ENCODE measurements around the gene GPRIN2. TPM values are rescaled to one million over a fixed set of nuclear protein-coding genes. Genes with fewer than 3 reads are reported as not detected.
"Not testable (repeated sequence)": the region's sequence is repeated elsewhere in the genome, so short reads cannot be mapped to it uniquely, and the experiment has no call there.

The GPRIN2 gene
- total RNA-seq, 4 donors from 2014 or later: 32.8 to 61.2 (median 40.4) TPM

GRCh38 chr10:46516660-46517416, 39.6 kb downstream of the GPRIN2 start:
- Histone ChIP-seq H3K27ac (no peak overlapping the region), H3K4me1 (no peaks in the 10 kb centered on the region), H3K4me3 (no peak overlapping the region), H3K36me3 (no peaks in the 10 kb centered on the region), H3K9me3 (no peaks in the 10 kb centered on the region), H3K27me3 (peaks cover 3% of the 10 kb centered on the region)
- WGBS: 53% methylated on average over 11 of the region's 11 CpGs
- peak; percentile 50 to 78 for DNase-seq (ENCODE audit: low spot score in 2 of 2)
- TF ChIP-seq EP300 (IDR thresholded peaks at IDR 0.05) (no peak), POLR2A (IDR thresholded peaks at IDR 0.05) (no peak), CTCF (IDR thresholded peaks at IDR 0.05) (no peak), POLR2AphosphoS5 (IDR thresholded peaks at IDR 0.05) (no peak)

- Histone ChIP-seq H3K27ac (no peak overlapping the region), H3K4me3 (no peak overlapping the region), H3K36me3 (no peaks in the 10 kb centered on the region), H3K9me3 (no peaks in the 10 kb centered on the region), H3K27me3 (peaks cover 3% of the 10 kb centered on the region), H3K4me1 (no peaks in the 10 kb centered on the region)
- DNase-seq (ENCODE audit: low spot score in 2 of 2): peak in 1 of 2 donors; percentile 48
- TF ChIP-seq EP300 (IDR thresholded peaks at IDR 0.05) (no peak), POLR2A (IDR thresholded peaks at IDR 0.05) (no peak), CTCF (IDR thresholded peaks at IDR 0.05) (no peak), POLR2AphosphoS5 (IDR thresholded peaks at IDR 0.05) (no peak)
- 86% methylated on average over 3 of the region's 3 CpGs for WGBS
Measured at GRCh38 chr10:46515793-46516192, 40.7 kb downstream of the GPRIN2 start.

GRCh38 chr10:46515366-46515765, 41.1 kb downstream of the GPRIN2 start:
- H3K9me3 ChIP-seq: no peaks in the 10 kb centered on the region
- no peak overlapping the region for H3K4me3 ChIP-seq
- no peaks in the 10 kb centered on the region for H3K36me3 ChIP-seq
- no peak overlapping the region for H3K27ac ChIP-seq
- no peak for DNase-seq (ENCODE audit: low spot score in 2 of 2)
- H3K27me3 ChIP-seq: peaks cover under 1% of the 10 kb centered on the region
- no peaks in the 10 kb centered on the region for H3K4me1 ChIP-seq
- no peak for TF ChIP-seq POLR2A (IDR thresholded peaks at IDR 0.05)

GRCh38 chr10:46514899-46515298, 41.6 kb downstream of the GPRIN2 start:
- H3K36me3 ChIP-seq: no peaks in the 10 kb centered on the region
- no peaks in the 10 kb centered on the region for H3K9me3 ChIP-seq
- DNase-seq (ENCODE audit: low spot score in 2 of 2): no peak
- TF ChIP-seq POLR2A (IDR thresholded peaks at IDR 0.05) (no peak), POLR2AphosphoS5 (IDR thresholded peaks at IDR 0.05) (no peak), EP300 (IDR thresholded peaks at IDR 0.05) (no peak), CTCF (IDR thresholded peaks at IDR 0.05) (no peak)
- WGBS: 90% methylated on average over 3 of the region's 3 CpGs
- no peaks in the 10 kb centered on the region for H3K27me3 ChIP-seq
- no peak overlapping the region for H3K27ac ChIP-seq
- H3K4me1 ChIP-seq: no peaks in the 10 kb centered on the region
- H3K4me3 ChIP-seq: no peak overlapping the region

GRCh38 chr10:46514431-46514861, 42.0 kb downstream of the GPRIN2 start:
- no peaks in the 10 kb centered on the region for H3K9me3 ChIP-seq
- 81% methylated on average over 6 of the region's 6 CpGs for WGBS
- no peak overlapping the region for H3K27ac ChIP-seq
- H3K27me3 ChIP-seq: no peaks in the 10 kb centered on the region
- TF ChIP-seq EP300 (IDR thresholded peaks at IDR 0.05) (no peak), POLR2AphosphoS5 (IDR thresholded peaks at IDR 0.05) (no peak), CTCF (IDR thresholded peaks at IDR 0.05) (no peak), POLR2A (IDR thresholded peaks at IDR 0.05) (no peak)
- no peaks in the 10 kb centered on the region for H3K36me3 ChIP-seq
- peak; percentile 47 to 68 for DNase-seq (ENCODE audit: low spot score in 2 of 2)
- no peak overlapping the region for H3K4me3 ChIP-seq
- H3K4me1 ChIP-seq: no peaks in the 10 kb centered on the region

- H3K27me3 ChIP-seq; H3K36me3 ChIP-seq; DNase-seq (ENCODE audit: low spot score in 2 of 2); H3K9me3 ChIP-seq; H3K4me3 ChIP-seq; H3K4me1 ChIP-seq; H3K27ac ChIP-seq: not testable (repeated sequence)
- WGBS: no CpG with 5 or more reads among the region's 8 CpGs
Measured at GRCh38 chr10:46513333-46513732, 43.1 kb downstream of the GPRIN2 start.

GRCh38 chr10:46512725-46513124, 43.7 kb downstream of the GPRIN2 start:
- not testable (repeated sequence) for H3K9me3 ChIP-seq, H3K4me1 ChIP-seq
- no CpG with 5 or more reads among the region's 7 CpGs for WGBS

GRCh38 chr10:46512002-46512401, 44.5 kb downstream of the GPRIN2 start:
- H3K4me3 ChIP-seq; DNase-seq (ENCODE audit: low spot score in 2 of 2): not testable (repeated sequence)
- no CpG with 5 or more reads among the region's 5 CpGs for WGBS

More at GRCh38 chr10:46512725-46513124, 43.7 kb downstream of the GPRIN2 start:
- not testable (repeated sequence) for H3K27me3 ChIP-seq; H3K4me3 ChIP-seq; H3K27ac ChIP-seq; H3K36me3 ChIP-seq; DNase-seq (ENCODE audit: low spot score in 2 of 2)

More at GRCh38 chr10:46512002-46512401, 44.5 kb downstream of the GPRIN2 start:
- not testable (repeated sequence) for H3K36me3 ChIP-seq, H3K27me3 ChIP-seq, H3K9me3 ChIP-seq, H3K27ac ChIP-seq, H3K4me1 ChIP-seq
